HCT116 (cell line): ENCODE results near the gene RAB2B.

ENCODE experiments used
- CTCF ChIP-seq, 3 experiments: fragments of 200-600 bp in 1 of 3; sonication (generic) in 1 of 3; IDR thresholded peaks in 2 of 3; conservative IDR thresholded peaks in 1 of 3; 2 replicates each; pipeline ENCODE4 v1.5.1; 2012 to 2017; ENCODE audit warnings: low read depth in 2 of 3, low read length in 2 of 3, antibody characterized with exemption in 1 of 3, borderline replicate concordance in 1 of 3, control low read depth in 1 of 3, mild to moderate bottlenecking in 1 of 3, mixed read lengths in 1 of 3, mixed run types in 1 of 3, moderate library complexity in 1 of 3; ENCODE audit not compliant: insufficient read depth in 1 of 3
- EGR1 ChIP-seq: IDR thresholded peaks from 2 replicates; pipeline ENCODE4 v1.6.1; 2012; ENCODE audit warnings: low read depth
- EZH2 ChIP-seq: fragments of 200-600 bp; sonication (generic); IDR thresholded peaks from 2 replicates; pipeline ENCODE4 v1.6.1; 2017; ENCODE audit warnings: antibody characterized with exemption, mixed run types
- FOSL1 ChIP-seq: IDR thresholded peaks from 2 replicates; pipeline ENCODE4 v1.6.1; 2012; ENCODE audit warnings: low read depth
- POLR2A ChIP-seq: IDR thresholded peaks from 2 replicates; pipeline ENCODE4 v1.7.0; 2011; ENCODE audit warnings: borderline replicate concordance; ENCODE audit not compliant: insufficient read depth, insufficient read length; ENCODE audit errors: extremely low read depth
- RAD21 ChIP-seq: IDR thresholded peaks from 2 replicates; pipeline ENCODE4 v1.6.1; 2012; ENCODE audit warnings: low read depth, mild to moderate bottlenecking
- YY1 ChIP-seq: IDR thresholded peaks from 2 replicates; pipeline ENCODE4 v1.6.1; 2011; ENCODE audit warnings: low read length, low read depth, moderate library complexity, mild to moderate bottlenecking; ENCODE audit not compliant: insufficient replicate concordance; ENCODE audit errors: extremely low read depth

DNA sequence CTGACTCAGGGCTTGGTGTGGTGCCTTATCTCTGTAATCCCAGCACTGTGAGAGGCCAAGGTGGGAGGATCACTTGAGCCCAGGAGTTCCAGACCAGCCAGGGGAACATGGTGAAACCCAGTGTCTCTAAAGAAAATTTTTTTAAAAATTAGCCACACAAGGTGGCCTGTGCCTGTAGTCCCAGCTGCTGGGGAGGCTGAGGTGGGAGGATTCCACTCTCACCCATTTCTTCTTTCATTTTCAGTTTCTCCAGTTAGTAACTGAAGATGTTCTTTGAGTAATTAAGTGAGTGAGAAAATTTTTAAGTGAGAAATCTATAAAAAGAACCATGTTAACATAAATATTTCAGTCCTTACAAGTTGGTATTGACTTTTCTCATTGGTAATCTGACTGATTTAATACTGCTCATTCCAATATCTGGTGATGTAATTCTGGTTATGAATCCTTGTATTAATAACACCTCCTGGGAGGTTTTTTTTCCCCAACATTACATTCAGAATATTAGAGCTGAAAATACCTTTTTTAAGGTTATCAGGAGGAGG, 28.3 kb upstream of the RAB2B start:
- TF ChIP-seq CTCF (IDR thresholded peaks at IDR 0.05 in 2 of 3, conservative IDR thresholded peaks at IDR 0.05 in 1 of 3; ENCODE audit: borderline replicate concordance in 1 of 3, insufficient read depth in 1 of 3, low read depth in 2 of 3, low read length in 2 of 3) (no peak), YY1 (no peak), EZH2 (no peak), POLR2A (no peak), FOSL1 (no peak), EGR1 (no peak), RAD21 (no peak)
